ENCODE data around the gene C1QTNF3. TPM values are rescaled to one million over a fixed set of nuclear protein-coding genes. Genes with fewer than 3 reads are reported as not detected.
A peak's percentile ranks its signal among the peaks of the same experiment; 100 is the strongest.

Gene C1QTNF3
- total RNA-seq, 4 donors from 2014 or later = 5.0 to 9.4 (median 7.0) TPM

GRCh38 chr5:34045023-34045422, 2.0 kb upstream of the C1QTNF3 start:
- Histone ChIP-seq H3K4me3 (no peak overlapping the region), H3K27me3 (no peaks in the 10 kb centered on the region), H3K9me3 (no peaks in the 10 kb centered on the region), H3K36me3 (peaks cover 0 to 9% (median 0%) of the 10 kb centered on the region in 3 donors), H3K27ac (peak overlapping the region in 1 of 4 donors; percentile 10), H3K4me1 (peaks cover 0 to 24% (median 8%) of the 10 kb centered on the region in 4 donors)
- 68 to 87% methylated on average over 3 of the region's 3 CpGs for WGBS, 2 donors
- DNase-seq (ENCODE audit: low spot score in 2 of 2) = no peak
- no peak for TF ChIP-seq EP300 (IDR thresholded peaks at IDR 0.05)
- TF ChIP-seq, protein P1, sequence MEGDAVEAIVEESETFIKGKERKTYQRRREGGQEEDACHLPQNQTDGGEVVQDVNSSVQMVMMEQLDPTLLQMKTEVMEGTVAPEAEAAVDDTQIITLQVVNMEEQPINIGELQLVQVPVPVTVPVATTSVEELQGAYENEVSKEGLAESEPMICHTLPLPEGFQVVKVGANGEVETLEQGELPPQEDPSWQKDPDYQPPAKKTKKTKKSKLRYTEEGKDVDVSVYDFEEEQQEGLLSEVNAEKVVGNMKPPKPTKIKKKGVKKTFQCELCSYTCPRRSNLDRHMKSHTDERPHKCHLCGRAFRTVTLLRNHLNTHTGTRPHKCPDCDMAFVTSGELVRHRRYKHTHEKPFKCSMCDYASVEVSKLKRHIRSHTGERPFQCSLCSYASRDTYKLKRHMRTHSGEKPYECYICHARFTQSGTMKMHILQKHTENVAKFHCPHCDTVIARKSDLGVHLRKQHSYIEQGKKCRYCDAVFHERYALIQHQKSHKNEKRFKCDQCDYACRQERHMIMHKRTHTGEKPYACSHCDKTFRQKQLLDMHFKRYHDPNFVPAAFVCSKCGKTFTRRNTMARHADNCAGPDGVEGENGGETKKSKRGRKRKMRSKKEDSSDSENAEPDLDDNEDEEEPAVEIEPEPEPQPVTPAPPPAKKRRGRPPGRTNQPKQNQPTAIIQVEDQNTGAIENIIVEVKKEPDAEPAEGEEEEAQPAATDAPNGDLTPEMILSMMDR (IDR thresholded peaks at IDR 0.05) = no peak
- TF ChIP-seq POLR2A (IDR thresholded peaks at IDR 0.05) = no peak

DNA sequence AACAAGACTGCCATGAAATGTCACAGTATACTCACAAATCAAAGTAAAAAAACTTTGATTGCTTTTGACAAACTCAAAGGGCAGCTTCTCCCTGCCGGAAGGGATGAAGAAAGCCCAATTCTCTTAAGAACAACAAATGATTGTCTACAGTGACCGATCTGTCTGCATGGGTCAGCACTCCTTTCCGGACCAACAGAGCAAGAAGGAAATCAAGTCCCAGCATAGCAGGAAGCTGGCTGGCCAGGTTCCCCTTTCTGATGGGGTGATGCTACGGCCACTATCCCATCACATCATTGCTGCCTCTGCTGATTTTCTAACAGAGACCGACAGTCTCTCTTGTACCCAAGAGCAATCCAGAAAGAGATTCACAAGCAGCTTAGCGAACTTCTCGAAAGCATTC, 692 bp downstream of the C1QTNF3 start:
- Histone ChIP-seq H3K4me1 (peaks cover 0 to 43% (median 10%) of the 10 kb centered on the region in 4 donors), H3K27me3 (no peaks in the 10 kb centered on the region), H3K36me3 (no peaks in the 10 kb centered on the region), H3K9me3 (no peaks in the 10 kb centered on the region), H3K4me3 (peak overlapping the region in 1 of 4 donors; percentile 11), H3K27ac (peak overlapping the region in 2 of 4 donors; percentile 25 to 64)
- peak in 1 of 2 donors; percentile 9 for TF ChIP-seq EP300 (IDR thresholded peaks at IDR 0.05)
- TF ChIP-seq, protein P1 (IDR thresholded peaks at IDR 0.05) = no peak
- TF ChIP-seq POLR2A (IDR thresholded peaks at IDR 0.05) = no peak
- 27 to 31% methylated on average over 7 of the region's 7 CpGs for WGBS, 2 donors
- DNase-seq (ENCODE audit: low spot score in 2 of 2) = peak in 1 of 2 donors; percentile 16

- TF ChIP-seq, protein P1 (IDR thresholded peaks at IDR 0.05) = no peak
- no peak for TF ChIP-seq EP300 (IDR thresholded peaks at IDR 0.05)
- TF ChIP-seq POLR2A (IDR thresholded peaks at IDR 0.05) = no peak
- H3K27me3 ChIP-seq = no peaks in the 10 kb centered on the region
- no peaks in the 10 kb centered on the region for H3K36me3 ChIP-seq
- no peak for DNase-seq (ENCODE audit: low spot score in 2 of 2)
- peaks cover 0 to 43% (median 10%) of the 10 kb centered on the region in 4 donors for H3K4me1 ChIP-seq
- WGBS, 2 donors = 79 to 86% methylated on average over 1 of the region's 1 CpG
- H3K4me3 ChIP-seq = no peak overlapping the region
- no peaks in the 10 kb centered on the region for H3K9me3 ChIP-seq
- H3K27ac ChIP-seq = no peak overlapping the region
Measured at GRCh38 chr5:34041247-34041972, 1.6 kb downstream of the C1QTNF3 start.

- peaks cover 0 to 43% (median 10%) of the 10 kb centered on the region in 4 donors for H3K4me1 ChIP-seq
Measured at GRCh38 chr5:34040472-34040871, 2.5 kb downstream of the C1QTNF3 start.

More at GRCh38 chr5:34040472-34040871, 2.5 kb downstream of the C1QTNF3 start:
- no peak for DNase-seq (ENCODE audit: low spot score in 2 of 2)
- Histone ChIP-seq H3K9me3 (no peaks in the 10 kb centered on the region), H3K4me3 (no peak overlapping the region), H3K27ac (no peak overlapping the region), H3K27me3 (no peaks in the 10 kb centered on the region), H3K36me3 (peaks cover 0 to 4% (median 0%) of the 10 kb centered on the region in 3 donors)
- WGBS, 2 donors = 53 to 76% methylated on average over 3 of the region's 3 CpGs
- TF ChIP-seq EP300 (IDR thresholded peaks at IDR 0.05) (no peak), POLR2A (IDR thresholded peaks at IDR 0.05) (no peak)
- TF ChIP-seq, protein P1 (IDR thresholded peaks at IDR 0.05) = no peak

Measured in tibial nerve (tissue), 4 donors.